OCI-LY3 (cell line): ENCODE data around the gene GUK1.

Experiments used
- H2AFZ ChIP-seq: fragments of 200-600, 300-600 bp; shearing (Covaris generic); 2 replicates; pipeline ENCODE4 v1.6.0; 2014; ENCODE audit warnings: antibody characterized with exemption, low read depth, low read length
- H3K27ac ChIP-seq: fragments of 200-600, 300-600 bp; sonication (generic); 2 replicates; pipeline ENCODE4 v1.5.1; 2014; ENCODE audit warnings: mild to moderate bottlenecking, low read length, moderate library complexity, mixed read lengths
- H3K27me3 ChIP-seq: fragments of 200-600, 300-600 bp; sonication (generic); 2 replicates; pipeline ENCODE4 v1.6.1; 2014; ENCODE audit warnings: low read depth, low read length, mixed read lengths
- H3K36me3 ChIP-seq: fragments of 200-600, 300-600 bp; sonication (generic); replicated peaks from 2 replicates; pipeline ENCODE3; 2014; ENCODE audit warnings: low read depth, low read length, mixed read lengths
- H3K4me1 ChIP-seq: fragments of 300-600, 200-600 bp; sonication (generic); 2 replicates; pipeline ENCODE4 v1.6.1; 2014; ENCODE audit warnings: low read length, mixed read lengths
- H3K4me2 ChIP-seq: fragments of 200-600, 300-600 bp; sonication (generic); 2 replicates; pipeline ENCODE4 v1.6.1; 2014; ENCODE audit warnings: low read length, mixed read lengths
- H3K4me3 ChIP-seq: fragments of 300-600, 200-600 bp; sonication (generic); 2 replicates; pipeline ENCODE4 v1.5.1; 2014; ENCODE audit warnings: antibody characterized with exemption, mild to moderate bottlenecking, low read length, moderate library complexity
- H3K79me2 ChIP-seq: fragments of 300-600, 200-600 bp; shearing (Covaris generic); 2 replicates; pipeline ENCODE4 v1.6.1; 2014; ENCODE audit warnings: mild to moderate bottlenecking, low read length, mixed read lengths
- H3K9ac ChIP-seq: fragments of 300-600, 200-600 bp; shearing (Covaris generic); 2 replicates; pipeline ENCODE4 v1.6.0; 2014; ENCODE audit warnings: mild to moderate bottlenecking, low read length, moderate library complexity
- H3K9me3 ChIP-seq: fragments of 200-600, 300-600 bp; shearing (Covaris generic); 2 replicates; pipeline ENCODE4 v1.6.1; 2014; ENCODE audit warnings: low read length, mixed read lengths; ENCODE audit not compliant: insufficient read depth
- H4K20me1 ChIP-seq: fragments of 200-600, 300-600 bp; sonication (generic); 2 replicates; pipeline ENCODE4 v1.6.1; 2016; ENCODE audit warnings: low read length, mixed read lengths; ENCODE audit not compliant: insufficient read depth
- CTCF ChIP-seq: fragments of 200-600, 300-600 bp; sonication (generic); IDR thresholded peaks from 2 replicates; pipeline ENCODE4 v1.5.1; 2014; ENCODE audit warnings: antibody characterized with exemption, low read length, low read depth
- EZH2phosphoT487 ChIP-seq: fragments of 200-600 bp; shearing (Covaris generic); IDR thresholded peaks from 2 replicates; pipeline ENCODE4 v1.6.1; 2018; ENCODE audit warnings: antibody characterized with exemption, mixed run types, low read depth

Gene GUK1

GRCh38 chr1:228177183-228177475, 37.0 kb downstream of the GUK1 start:
- H3K27ac ChIP-seq = no peak overlapping the region
- H3K79me2 ChIP-seq = no peaks in the 10 kb centered on the region
- no peaks in the 10 kb centered on the region for H3K27me3 ChIP-seq
- no peak overlapping the region for H2AFZ ChIP-seq
- H3K9ac ChIP-seq = no peak overlapping the region
- no peaks in the 10 kb centered on the region for H3K9me3 ChIP-seq
- no peaks in the 10 kb centered on the region for H3K4me1 ChIP-seq
- no peak for TF ChIP-seq CTCF
- no peak for TF ChIP-seq EZH2phosphoT487
- H3K4me3 ChIP-seq = no peak overlapping the region
- H4K20me1 ChIP-seq = peaks cover 5% of the 10 kb centered on the region
- no peak overlapping the region for H3K4me2 ChIP-seq
- no peaks in the 10 kb centered on the region for H3K36me3 ChIP-seq

GRCh38 chr1:228177721-228178710, 37.9 kb downstream of the GUK1 start:
- Histone ChIP-seq H3K4me3 (no peak overlapping the region), H3K79me2 (no peaks in the 10 kb centered on the region), H3K36me3 (no peaks in the 10 kb centered on the region), H2AFZ (no peak overlapping the region), H3K4me1 (no peaks in the 10 kb centered on the region), H4K20me1 (peaks cover 5% of the 10 kb centered on the region), H3K27ac (no peak overlapping the region), H3K9ac (no peak overlapping the region), H3K9me3 (no peaks in the 10 kb centered on the region), H3K4me2 (no peak overlapping the region), H3K27me3 (no peaks in the 10 kb centered on the region)
- TF ChIP-seq CTCF (no peak), EZH2phosphoT487 (no peak)

DNA sequence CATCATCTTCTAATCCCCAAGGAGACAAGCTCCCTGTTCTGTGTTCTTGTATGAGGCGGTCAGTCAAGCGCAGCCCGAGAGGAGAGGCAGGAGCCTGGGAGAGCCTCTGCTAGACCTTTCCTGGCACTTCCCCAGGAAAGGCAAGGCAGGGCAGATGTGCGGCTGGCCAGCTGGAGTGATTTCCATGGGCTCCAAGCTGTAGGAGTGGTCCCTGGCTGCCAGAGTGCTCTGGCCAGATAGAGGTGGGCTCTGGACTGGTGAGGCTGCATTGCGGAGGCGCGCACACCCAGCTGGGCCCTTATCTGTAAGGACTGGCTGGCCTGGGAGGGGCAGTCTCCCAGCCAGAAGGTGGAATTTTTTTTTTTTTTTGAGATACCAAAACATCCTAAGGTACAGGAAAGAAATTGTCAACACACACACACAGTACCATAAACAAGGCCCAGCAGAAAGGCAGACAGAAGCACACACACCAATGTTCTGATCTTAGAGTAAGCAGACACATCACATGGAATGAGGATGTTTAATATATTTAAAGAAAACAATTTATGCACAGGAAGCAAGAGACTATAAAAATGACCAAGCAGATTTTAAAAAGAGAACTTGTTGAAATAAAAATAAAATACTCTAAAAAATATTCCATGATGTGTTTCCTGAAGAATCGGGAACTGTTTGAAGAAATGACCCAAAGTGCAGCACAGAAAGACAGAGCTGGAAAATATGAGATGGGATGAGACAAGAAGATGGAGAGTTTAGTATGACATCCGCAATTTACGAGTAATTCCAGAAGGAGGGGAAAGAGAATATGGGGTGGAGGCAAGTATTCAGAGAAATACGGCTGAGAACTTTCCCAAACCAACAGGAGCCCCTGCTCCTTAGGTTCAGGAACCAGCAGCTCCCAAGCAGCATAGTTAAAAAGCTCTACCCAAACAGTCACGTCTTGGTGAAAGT, 38.9 kb downstream of the GUK1 start:
- Histone ChIP-seq H3K4me3 (no peak overlapping the region), H3K27me3 (no peaks in the 10 kb centered on the region), H3K79me2 (no peaks in the 10 kb centered on the region), H3K4me2 (no peak overlapping the region), H4K20me1 (no peaks in the 10 kb centered on the region), H2AFZ (no peak overlapping the region), H3K27ac (no peak overlapping the region), H3K4me1 (no peaks in the 10 kb centered on the region), H3K36me3 (no peaks in the 10 kb centered on the region), H3K9me3 (no peaks in the 10 kb centered on the region), H3K9ac (no peak overlapping the region)
- no peak for TF ChIP-seq CTCF
- TF ChIP-seq EZH2phosphoT487 = no peak
